Gastroesophageal sphincter (tissue), 3 donors: Measurements from ENCODE around the gene MRPS22.

Source experiments
- POLR2A ChIP-seq, 2 donors: fragments of 450-650 bp; IDR thresholded peaks; one replicate each; pipeline ENCODE4 v1.6.1; 2017; ENCODE audit warnings: antibody characterized with exemption in 2 of 2, mild to moderate bottlenecking in 2 of 2, moderate library complexity in 1 of 2
- TF ChIP-seq, protein P1 (sequence below), 4 experiments: fragments of 200-600 bp in 2 of 4; fragments of 450-650 bp in 2 of 4; sonication (generic) in 1 of 4; IDR thresholded peaks; one replicate each; pipeline ENCODE4 v1.5.1; 2017 to 2019; ENCODE audit warnings: antibody characterized with exemption in 4 of 4, mild to moderate bottlenecking in 2 of 4, moderate library complexity in 2 of 4

DNA sequence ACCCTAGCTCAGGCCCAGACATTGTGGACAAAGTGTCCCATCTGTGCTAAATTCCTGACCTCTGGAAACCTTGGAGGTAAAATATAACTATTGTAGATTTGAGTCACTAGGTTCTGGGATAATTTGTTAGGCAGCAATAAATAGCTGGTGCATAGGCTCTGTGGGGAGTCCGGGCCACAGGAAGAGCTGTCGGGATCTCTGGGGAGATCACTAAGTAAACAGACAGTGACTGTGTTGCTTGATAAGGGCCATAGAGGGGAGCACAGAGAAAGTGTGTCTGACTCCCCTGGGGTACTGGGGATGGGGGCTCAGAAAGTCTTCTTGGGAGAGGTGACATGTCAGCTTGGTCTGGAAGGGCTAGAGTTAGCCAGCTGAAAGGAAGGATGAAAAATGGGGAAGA, 37.7 kb upstream of the MRPS22 start:
- TF ChIP-seq POLR2A (IDR thresholded peaks at IDR 0.05): no peak
- TF ChIP-seq, protein P1, sequence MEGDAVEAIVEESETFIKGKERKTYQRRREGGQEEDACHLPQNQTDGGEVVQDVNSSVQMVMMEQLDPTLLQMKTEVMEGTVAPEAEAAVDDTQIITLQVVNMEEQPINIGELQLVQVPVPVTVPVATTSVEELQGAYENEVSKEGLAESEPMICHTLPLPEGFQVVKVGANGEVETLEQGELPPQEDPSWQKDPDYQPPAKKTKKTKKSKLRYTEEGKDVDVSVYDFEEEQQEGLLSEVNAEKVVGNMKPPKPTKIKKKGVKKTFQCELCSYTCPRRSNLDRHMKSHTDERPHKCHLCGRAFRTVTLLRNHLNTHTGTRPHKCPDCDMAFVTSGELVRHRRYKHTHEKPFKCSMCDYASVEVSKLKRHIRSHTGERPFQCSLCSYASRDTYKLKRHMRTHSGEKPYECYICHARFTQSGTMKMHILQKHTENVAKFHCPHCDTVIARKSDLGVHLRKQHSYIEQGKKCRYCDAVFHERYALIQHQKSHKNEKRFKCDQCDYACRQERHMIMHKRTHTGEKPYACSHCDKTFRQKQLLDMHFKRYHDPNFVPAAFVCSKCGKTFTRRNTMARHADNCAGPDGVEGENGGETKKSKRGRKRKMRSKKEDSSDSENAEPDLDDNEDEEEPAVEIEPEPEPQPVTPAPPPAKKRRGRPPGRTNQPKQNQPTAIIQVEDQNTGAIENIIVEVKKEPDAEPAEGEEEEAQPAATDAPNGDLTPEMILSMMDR (IDR thresholded peaks at IDR 0.05): no peak
